HL-60 (cell line): ENCODE measurements around the gene MBD3L5.

ENCODE experiments used
- CTCF ChIP-seq: IDR thresholded peaks from one replicate; pipeline ENCODE4 v1.5.1; 2011; ENCODE audit warnings: low read length, control low read depth, inconsistent platforms; ENCODE audit not compliant: insufficient read depth
- GABPA ChIP-seq: IDR thresholded peaks from 2 replicates; pipeline ENCODE4 v1.6.1; 2012; ENCODE audit warnings: low read depth
- POLR2AphosphoS5 ChIP-seq: IDR thresholded peaks from 2 replicates; pipeline ENCODE4 v1.6.1; 2012; ENCODE audit warnings: low read depth
- SPI1 ChIP-seq: IDR thresholded peaks from 2 replicates; pipeline ENCODE4 v1.6.1; 2012; ENCODE audit warnings: low read depth, mild to moderate bottlenecking, borderline replicate concordance

- TF ChIP-seq GABPA (no peak), CTCF (no peak), POLR2AphosphoS5 (no peak), SPI1 (no peak)
Measured at GRCh38 chr19:6983448-6983847, 46.9 kb upstream of the MBD3L5 start.
